Lower leg skin (tissue), 3 donors: ENCODE data around the gene RASGEF1B.

ENCODE experiments used
- CTCF ChIP-seq, 3 donors: fragments of 450-650 bp; IDR thresholded peaks; one replicate each; pipeline ENCODE4 v1.5.1; 2016; ENCODE audit warnings: antibody characterized with exemption in 3 of 3, mild to moderate bottlenecking in 3 of 3, moderate library complexity in 2 of 3
- POLR2A ChIP-seq, 2 donors: fragments of 450-650 bp; IDR thresholded peaks; one replicate each; pipeline ENCODE4 v1.6.1; 2016 to 2017; ENCODE audit warnings: antibody characterized with exemption in 2 of 2, mild to moderate bottlenecking in 1 of 2, moderate library complexity in 1 of 2

GRCh38 chr4:81429031-81429430, 42.7 kb downstream of the RASGEF1B start:
- TF ChIP-seq CTCF (IDR thresholded peaks at IDR 0.05) (no peak), POLR2A (IDR thresholded peaks at IDR 0.05) (no peak)
